Measurements from ENCODE around the gene KLHL29. TPM values are rescaled to one million over a fixed set of nuclear protein-coding genes. Genes with fewer than 3 reads are reported as not detected.
"Not testable (repeated sequence)": the region's sequence is repeated elsewhere in the genome, so short reads cannot be mapped to it uniquely, and the experiment has no call there.

Gene KLHL29
- total RNA-seq, 1 donor from 2014 or later = 17.5 TPM

DNA sequence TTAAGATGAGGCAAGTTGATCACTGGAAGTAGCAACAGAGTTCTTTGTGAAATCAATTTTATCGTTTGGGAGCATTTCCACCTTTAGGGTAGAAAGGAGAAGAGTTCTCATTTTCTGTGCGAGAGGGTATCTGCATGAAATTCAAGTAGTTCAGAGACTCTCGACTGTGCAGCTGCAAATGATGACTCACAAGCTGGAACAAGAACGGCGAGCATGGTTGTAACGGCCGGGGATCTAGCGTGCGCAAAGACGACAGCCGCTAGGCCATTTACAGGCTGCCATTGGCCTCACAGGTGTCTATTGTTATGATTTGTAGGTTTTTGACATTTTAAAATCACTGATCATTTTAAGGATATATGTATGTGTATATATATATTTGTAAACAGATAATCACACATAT is 5.2 kb downstream of the KLHL29 start:
- peaks cover 37% of the 10 kb centered on the region for H3K4me1 Mint-ChIP-seq (ENCODE audit: unreplicated experiment)
- TF ChIP-seq, protein P1, sequence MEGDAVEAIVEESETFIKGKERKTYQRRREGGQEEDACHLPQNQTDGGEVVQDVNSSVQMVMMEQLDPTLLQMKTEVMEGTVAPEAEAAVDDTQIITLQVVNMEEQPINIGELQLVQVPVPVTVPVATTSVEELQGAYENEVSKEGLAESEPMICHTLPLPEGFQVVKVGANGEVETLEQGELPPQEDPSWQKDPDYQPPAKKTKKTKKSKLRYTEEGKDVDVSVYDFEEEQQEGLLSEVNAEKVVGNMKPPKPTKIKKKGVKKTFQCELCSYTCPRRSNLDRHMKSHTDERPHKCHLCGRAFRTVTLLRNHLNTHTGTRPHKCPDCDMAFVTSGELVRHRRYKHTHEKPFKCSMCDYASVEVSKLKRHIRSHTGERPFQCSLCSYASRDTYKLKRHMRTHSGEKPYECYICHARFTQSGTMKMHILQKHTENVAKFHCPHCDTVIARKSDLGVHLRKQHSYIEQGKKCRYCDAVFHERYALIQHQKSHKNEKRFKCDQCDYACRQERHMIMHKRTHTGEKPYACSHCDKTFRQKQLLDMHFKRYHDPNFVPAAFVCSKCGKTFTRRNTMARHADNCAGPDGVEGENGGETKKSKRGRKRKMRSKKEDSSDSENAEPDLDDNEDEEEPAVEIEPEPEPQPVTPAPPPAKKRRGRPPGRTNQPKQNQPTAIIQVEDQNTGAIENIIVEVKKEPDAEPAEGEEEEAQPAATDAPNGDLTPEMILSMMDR (IDR thresholded peaks at IDR 0.05; ENCODE audit: unreplicated experiment) = no peak
- H3K27me3 Mint-ChIP-seq (ENCODE audit: unreplicated experiment) = peaks cover 8% of the 10 kb centered on the region
- H3K4me3 Mint-ChIP-seq (ENCODE audit: unreplicated experiment) = no peak overlapping the region
- no peaks in the 10 kb centered on the region for H3K36me3 Mint-ChIP-seq (ENCODE audit: low read depth, unreplicated experiment)
- no peak for DNase-seq (ENCODE audit: low spot score)
- no peaks in the 10 kb centered on the region for H3K9me3 Mint-ChIP-seq (ENCODE audit: unreplicated experiment)
- no peak overlapping the region for H3K27ac Mint-ChIP-seq (ENCODE audit: unreplicated experiment)

DNA sequence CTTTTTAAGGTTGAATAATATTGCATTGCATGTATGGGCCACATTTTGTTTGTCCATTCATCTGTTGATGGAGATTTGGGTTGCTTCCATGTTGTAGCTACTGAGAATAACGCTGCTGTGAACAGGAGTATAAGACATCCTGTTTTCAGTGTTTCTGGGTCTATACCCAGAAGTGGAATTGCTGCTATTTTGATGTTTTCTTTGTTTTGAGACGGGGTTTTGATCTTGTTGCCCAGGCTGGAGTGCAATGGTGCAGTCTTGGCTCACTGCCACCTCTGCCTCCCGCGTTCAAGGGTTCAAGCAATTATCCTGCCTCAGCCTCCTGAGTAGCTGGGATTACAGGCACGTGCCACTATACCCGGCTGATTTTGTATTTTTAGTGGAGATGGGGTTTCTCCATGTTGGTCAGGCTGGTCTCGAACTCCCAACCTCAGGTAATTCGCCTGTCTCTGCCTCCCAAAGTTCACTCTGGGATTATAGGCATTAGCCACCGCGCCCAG is 6.3 kb downstream of the KLHL29 start:
- not testable (repeated sequence) for H3K36me3 Mint-ChIP-seq (ENCODE audit: low read depth, unreplicated experiment); H3K27me3 Mint-ChIP-seq (ENCODE audit: unreplicated experiment); H3K9me3 Mint-ChIP-seq (ENCODE audit: unreplicated experiment); H3K27ac Mint-ChIP-seq (ENCODE audit: unreplicated experiment); H3K4me3 Mint-ChIP-seq (ENCODE audit: unreplicated experiment); DNase-seq (ENCODE audit: low spot score)
- H3K4me1 Mint-ChIP-seq (ENCODE audit: unreplicated experiment) = peaks cover 36% of the 10 kb centered on the region

DNA sequence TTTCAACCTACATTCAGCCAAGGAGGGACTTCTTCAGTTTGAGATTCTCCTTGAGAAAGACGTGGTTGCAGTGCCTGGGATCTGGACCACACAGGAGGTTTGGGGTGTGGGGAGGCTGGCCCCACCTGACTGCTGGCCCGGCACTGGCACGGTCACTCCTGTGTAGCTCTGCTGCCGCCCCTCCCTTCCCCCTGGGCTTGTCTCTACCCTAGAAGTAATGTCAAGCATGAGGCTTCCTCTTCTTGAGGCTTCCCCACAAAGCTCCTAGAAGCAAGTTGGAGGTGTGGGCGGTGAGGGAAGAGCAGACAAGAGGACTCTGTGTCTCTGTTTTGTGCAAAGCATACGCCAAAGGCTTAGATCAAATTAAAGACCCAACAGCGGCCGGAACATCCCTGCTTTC is 8.7 kb downstream of the KLHL29 start:
- no peak for DNase-seq (ENCODE audit: low spot score)
- H3K27me3 Mint-ChIP-seq (ENCODE audit: unreplicated experiment) = peaks cover 2% of the 10 kb centered on the region
- no peak overlapping the region for H3K27ac Mint-ChIP-seq (ENCODE audit: unreplicated experiment)
- H3K36me3 Mint-ChIP-seq (ENCODE audit: low read depth, unreplicated experiment) = no peaks in the 10 kb centered on the region
- TF ChIP-seq, protein P1 (IDR thresholded peaks at IDR 0.05; ENCODE audit: unreplicated experiment) = no peak
- no peaks in the 10 kb centered on the region for H3K9me3 Mint-ChIP-seq (ENCODE audit: unreplicated experiment)
- H3K4me1 Mint-ChIP-seq (ENCODE audit: unreplicated experiment) = peaks cover 32% of the 10 kb centered on the region
- H3K4me3 Mint-ChIP-seq (ENCODE audit: unreplicated experiment) = no peak overlapping the region

DNA sequence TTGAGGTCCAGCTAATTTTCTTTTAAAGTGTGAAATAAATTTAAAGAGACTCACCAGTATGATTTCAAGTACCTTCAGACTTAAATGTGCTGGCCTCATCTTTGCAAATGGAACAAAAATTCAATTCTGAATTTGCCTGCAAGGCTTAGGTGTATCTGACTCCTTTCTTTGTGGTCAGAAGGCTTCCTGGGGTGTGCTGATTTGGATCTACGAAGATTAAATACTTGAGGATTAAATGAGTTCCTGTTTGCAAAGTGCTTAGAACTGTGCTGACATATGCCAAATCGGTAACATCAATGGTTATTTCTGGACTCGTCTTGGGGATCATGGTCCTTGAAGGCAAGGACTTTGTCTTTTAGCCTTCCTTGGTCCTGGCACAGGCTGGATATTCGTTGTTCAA is 9.7 kb downstream of the KLHL29 start:
- Mint-ChIP-seq H3K27ac (ENCODE audit: unreplicated experiment) (no peak overlapping the region), H3K36me3 (ENCODE audit: low read depth, unreplicated experiment) (no peaks in the 10 kb centered on the region), H3K27me3 (ENCODE audit: unreplicated experiment) (no peaks in the 10 kb centered on the region), H3K4me3 (ENCODE audit: unreplicated experiment) (no peak overlapping the region), H3K4me1 (ENCODE audit: unreplicated experiment) (peaks cover 26% of the 10 kb centered on the region), H3K9me3 (ENCODE audit: unreplicated experiment) (no peaks in the 10 kb centered on the region)
- TF ChIP-seq, protein P1 (IDR thresholded peaks at IDR 0.05; ENCODE audit: unreplicated experiment) = no peak
- no peak for DNase-seq (ENCODE audit: low spot score)

DNA sequence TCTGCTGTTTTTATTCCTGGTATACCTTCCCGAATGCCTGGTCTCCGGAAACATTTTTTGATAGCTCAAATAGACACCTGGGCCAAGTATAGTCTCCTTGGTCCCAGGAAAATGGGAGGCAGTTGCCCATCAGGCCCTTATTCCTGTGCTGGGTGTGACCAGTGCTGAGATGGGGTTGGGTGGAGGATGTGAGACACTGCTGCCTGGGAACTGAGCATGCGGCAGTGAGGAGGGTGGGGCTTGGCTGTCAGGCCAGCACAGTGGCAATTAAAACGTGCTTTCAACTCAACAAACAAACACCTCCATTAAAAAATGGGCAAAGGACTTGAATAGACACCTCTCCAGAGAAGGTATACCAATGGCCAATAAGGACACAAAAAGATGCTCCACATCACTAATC is 12.5 kb downstream of the KLHL29 start:
- H3K4me1 Mint-ChIP-seq (ENCODE audit: unreplicated experiment) = peaks cover 12% of the 10 kb centered on the region
- H3K27ac Mint-ChIP-seq (ENCODE audit: unreplicated experiment) = no peak overlapping the region
- TF ChIP-seq, protein P1 (IDR thresholded peaks at IDR 0.05; ENCODE audit: unreplicated experiment) = no peak
- no peaks in the 10 kb centered on the region for H3K27me3 Mint-ChIP-seq (ENCODE audit: unreplicated experiment)
- H3K9me3 Mint-ChIP-seq (ENCODE audit: unreplicated experiment) = no peaks in the 10 kb centered on the region
- H3K36me3 Mint-ChIP-seq (ENCODE audit: low read depth, unreplicated experiment) = no peaks in the 10 kb centered on the region
- no peak overlapping the region for H3K4me3 Mint-ChIP-seq (ENCODE audit: unreplicated experiment)
- no peak for DNase-seq (ENCODE audit: low spot score)

Measured in endothelial cell (in vitro differentiated cells).